ENCODE data around the gene ARL14EPL.

ARL14EPL gene

DNA sequence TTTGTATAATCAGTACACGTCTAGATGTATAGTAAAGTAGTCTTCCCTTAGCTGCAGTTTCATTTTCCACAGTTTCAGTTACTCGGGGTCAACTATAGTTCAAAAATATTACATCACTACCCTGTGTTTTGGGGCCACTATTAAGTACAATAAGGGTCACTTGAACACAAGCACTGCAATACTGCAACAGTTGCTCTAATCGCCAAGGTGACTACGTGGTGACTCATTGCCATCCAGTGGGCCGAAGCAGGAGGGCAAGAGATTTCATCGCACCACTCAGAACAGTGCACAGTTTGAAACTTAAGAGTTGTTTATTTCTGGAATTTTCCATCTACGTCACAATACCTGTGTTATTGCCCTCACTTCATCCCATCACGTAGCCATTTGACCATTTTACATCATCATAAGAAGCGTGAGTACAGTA lies at the start of gene ARL14EPL:
Gene ARL14EPL (plus strand): TSS at position 379 of the 424 bp plus-strand sequence. CDS start 18,994 bp downstream, outside the sequence.
- no peaks in the 10 kb centered on the region for H3K4me1 Mint-ChIP-seq
- H3K36me3 Mint-ChIP-seq (ENCODE audit: insufficient read depth), result no peaks in the 10 kb centered on the region
- no peak within 1 kb of the TSS for H3K27ac Mint-ChIP-seq (ENCODE audit: low read depth)
- H3K9me3 Mint-ChIP-seq, result no peaks in the 10 kb centered on the region
- no peak for DNase-seq (ENCODE audit: low spot score in 2 of 2)
- H3K27me3 Mint-ChIP-seq, result peaks cover 57% of the 10 kb centered on the region
- no peak within 1 kb of the TSS for H3K4me3 Mint-ChIP-seq
- ATAC-seq (replicated peaks; ENCODE audit: extremely low read depth, poor library complexity, severe bottlenecking), result no peak

- H3K27ac Mint-ChIP-seq (ENCODE audit: low read depth), result no peak overlapping the region
- H3K4me1 Mint-ChIP-seq, result no peaks in the 10 kb centered on the region
- no peak overlapping the region for H3K4me3 Mint-ChIP-seq
- peaks cover 33% of the 10 kb centered on the region for H3K27me3 Mint-ChIP-seq
- H3K9me3 Mint-ChIP-seq, result no peaks in the 10 kb centered on the region
- H3K36me3 Mint-ChIP-seq (ENCODE audit: insufficient read depth), result no peaks in the 10 kb centered on the region
- ATAC-seq (replicated peaks; ENCODE audit: extremely low read depth, poor library complexity, severe bottlenecking) (no peak), DNase-seq (ENCODE audit: low spot score in 2 of 2) (no peak)
These were observed 48.8 kb upstream of the ARL14EPL start for GRCh38 chr5:115983519-115983918.

DNA sequence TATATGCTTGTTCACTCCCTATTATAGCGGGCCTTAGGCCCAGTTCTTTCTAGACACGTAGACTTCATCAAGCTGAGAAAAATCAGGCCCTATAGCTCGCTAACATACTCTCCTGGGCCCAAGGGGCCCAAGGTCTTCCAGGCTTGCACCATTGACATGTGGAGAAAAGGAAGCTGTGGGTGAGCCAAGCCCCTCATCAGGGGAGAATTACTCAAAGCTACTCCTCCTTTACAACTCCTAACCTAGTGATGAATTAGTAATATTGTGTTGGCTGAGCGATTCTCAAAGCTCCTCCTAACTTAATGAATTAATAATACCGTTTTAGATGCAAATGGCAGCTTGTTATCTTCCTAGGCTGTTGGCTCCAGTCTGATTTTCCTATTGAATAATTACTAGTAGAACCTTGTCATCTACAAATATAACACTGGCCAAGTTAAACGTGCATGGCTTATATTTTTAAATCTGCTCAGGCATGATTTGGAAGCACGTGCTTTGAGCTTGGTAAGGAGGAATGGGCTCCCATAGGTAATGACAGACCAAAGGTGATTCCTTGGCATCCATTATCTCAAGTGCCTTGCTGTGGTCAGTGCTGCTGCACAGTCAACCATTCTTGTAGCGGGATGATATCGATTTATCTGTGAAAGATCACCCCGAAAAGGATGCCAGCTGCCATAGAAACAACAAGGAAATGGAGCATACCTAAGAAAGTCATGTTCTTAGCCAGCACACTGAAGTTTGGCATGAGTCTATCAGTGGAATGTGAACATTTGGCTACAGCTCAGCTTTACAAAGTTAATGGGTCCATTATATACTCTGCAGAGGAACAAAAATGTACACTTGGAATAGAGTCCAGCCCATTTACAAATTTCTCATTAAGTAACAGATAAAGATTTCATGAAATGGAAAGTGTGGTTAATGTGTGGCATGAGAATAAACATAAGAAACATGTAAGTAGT lies 46.2 kb upstream of the ARL14EPL start:
- Mint-ChIP-seq H3K4me3 (no peak overlapping the region), H3K9me3 (no peaks in the 10 kb centered on the region), H3K4me1 (no peaks in the 10 kb centered on the region), H3K27me3 (peaks cover 22% of the 10 kb centered on the region), H3K27ac (ENCODE audit: low read depth) (no peak overlapping the region), H3K36me3 (ENCODE audit: insufficient read depth) (no peaks in the 10 kb centered on the region)
- no peak for ATAC-seq (replicated peaks; ENCODE audit: extremely low read depth, poor library complexity, severe bottlenecking)
- DNase-seq (ENCODE audit: low spot score in 2 of 2), result no peak

- DNase-seq (ENCODE audit: low spot score in 2 of 2) (no peak), ATAC-seq (replicated peaks; ENCODE audit: extremely low read depth, poor library complexity, severe bottlenecking) (no peak)
- Mint-ChIP-seq H3K27ac (ENCODE audit: low read depth) (no peak overlapping the region), H3K27me3 (peaks cover 12% of the 10 kb centered on the region), H3K9me3 (no peaks in the 10 kb centered on the region), H3K36me3 (ENCODE audit: insufficient read depth) (no peaks in the 10 kb centered on the region), H3K4me1 (no peaks in the 10 kb centered on the region), H3K4me3 (no peak overlapping the region)
These were observed 44.3 kb upstream of the ARL14EPL start for GRCh38 chr5:115988002-115988401.

GRCh38 chr5:115992848-115993350 lies 39.4 kb upstream of the ARL14EPL start:
- DNase-seq (ENCODE audit: low spot score in 2 of 2), result no peak
- no peaks in the 10 kb centered on the region for H3K36me3 Mint-ChIP-seq (ENCODE audit: insufficient read depth)
- peaks cover 33% of the 10 kb centered on the region for H3K27me3 Mint-ChIP-seq
- H3K9me3 Mint-ChIP-seq, result no peaks in the 10 kb centered on the region
- no peak for ATAC-seq (replicated peaks; ENCODE audit: extremely low read depth, poor library complexity, severe bottlenecking)
- no peak overlapping the region for H3K27ac Mint-ChIP-seq (ENCODE audit: low read depth)
- no peak overlapping the region for H3K4me3 Mint-ChIP-seq
- H3K4me1 Mint-ChIP-seq, result no peaks in the 10 kb centered on the region

GRCh38 chr5:115995351-115995750 lies 36.9 kb upstream of the ARL14EPL start:
- Mint-ChIP-seq H3K9me3 (no peaks in the 10 kb centered on the region), H3K27me3 (peaks cover 33% of the 10 kb centered on the region), H3K36me3 (ENCODE audit: insufficient read depth) (no peaks in the 10 kb centered on the region), H3K4me3 (no peak overlapping the region), H3K4me1 (no peaks in the 10 kb centered on the region), H3K27ac (ENCODE audit: low read depth) (no peak overlapping the region)
- ATAC-seq (replicated peaks; ENCODE audit: extremely low read depth, poor library complexity, severe bottlenecking), result no peak
- DNase-seq (ENCODE audit: low spot score in 2 of 2), result no peak

- ATAC-seq (replicated peaks; ENCODE audit: extremely low read depth, poor library complexity, severe bottlenecking) (no peak), DNase-seq (ENCODE audit: low spot score in 2 of 2) (no peak)
- Mint-ChIP-seq H3K36me3 (ENCODE audit: insufficient read depth) (no peaks in the 10 kb centered on the region), H3K27me3 (no peaks in the 10 kb centered on the region), H3K27ac (ENCODE audit: low read depth) (no peak overlapping the region), H3K9me3 (no peaks in the 10 kb centered on the region), H3K4me1 (no peaks in the 10 kb centered on the region), H3K4me3 (no peak overlapping the region)
These were observed 30.0 kb upstream of the ARL14EPL start for GRCh38 chr5:116002116-116002906.

DNA sequence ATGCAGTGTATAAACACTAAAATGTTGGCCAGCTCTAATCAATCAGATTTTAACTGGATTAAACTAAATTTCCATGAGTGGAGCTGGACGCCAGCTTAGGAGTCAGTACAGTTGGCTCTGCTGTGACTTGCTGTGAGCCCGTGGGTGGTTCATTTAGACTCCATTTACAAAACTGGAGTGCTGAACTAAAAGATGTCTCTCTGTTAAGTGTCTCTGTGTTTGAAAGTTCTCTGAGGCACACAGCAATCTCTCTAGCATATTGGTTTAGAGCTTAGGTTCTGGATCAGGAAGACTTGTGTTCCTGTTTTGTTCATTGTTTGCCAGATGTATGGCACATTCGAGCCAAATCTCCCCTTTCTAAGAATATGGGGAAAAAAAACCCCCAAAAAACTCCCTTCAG lies 28.0 kb upstream of the ARL14EPL start:
- H3K9me3 Mint-ChIP-seq, result no peaks in the 10 kb centered on the region
- H3K27me3 Mint-ChIP-seq, result no peaks in the 10 kb centered on the region
- ATAC-seq (replicated peaks; ENCODE audit: extremely low read depth, poor library complexity, severe bottlenecking) (no peak), DNase-seq (ENCODE audit: low spot score in 2 of 2) (no peak)
- H3K4me3 Mint-ChIP-seq, result no peak overlapping the region
- no peak overlapping the region for H3K27ac Mint-ChIP-seq (ENCODE audit: low read depth)
- H3K36me3 Mint-ChIP-seq (ENCODE audit: insufficient read depth), result no peaks in the 10 kb centered on the region
- no peaks in the 10 kb centered on the region for H3K4me1 Mint-ChIP-seq

- Mint-ChIP-seq H3K4me3 (no peak overlapping the region), H3K4me1 (no peaks in the 10 kb centered on the region), H3K9me3 (no peaks in the 10 kb centered on the region), H3K36me3 (ENCODE audit: insufficient read depth) (no peaks in the 10 kb centered on the region), H3K27ac (ENCODE audit: low read depth) (no peak overlapping the region), H3K27me3 (peaks cover 19% of the 10 kb centered on the region)
- DNase-seq (ENCODE audit: low spot score in 2 of 2), result no peak
- no peak for ATAC-seq (replicated peaks; ENCODE audit: extremely low read depth, poor library complexity, severe bottlenecking)
These were observed 22.5 kb upstream of the ARL14EPL start for GRCh38 chr5:116009806-116010205.

DNA sequence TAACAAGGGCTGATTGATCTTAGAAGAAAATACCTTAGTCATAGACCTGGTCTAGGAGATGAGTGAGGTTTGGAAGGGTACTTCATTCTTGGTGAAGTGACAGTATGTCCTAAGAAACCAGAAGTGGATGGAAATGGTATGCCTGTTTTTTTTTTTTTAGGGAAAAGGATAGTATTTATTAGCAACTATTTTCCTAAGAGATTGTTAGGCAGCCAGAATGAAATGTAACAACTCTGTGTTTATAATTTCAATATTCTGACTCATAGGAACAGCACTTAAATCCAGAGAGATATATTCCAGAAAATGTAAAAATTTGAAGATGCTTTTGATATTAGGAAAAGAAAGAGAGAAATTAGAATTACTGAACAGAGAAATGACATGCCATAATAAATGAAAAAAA lies 21.2 kb upstream of the ARL14EPL start:
- H3K9me3 Mint-ChIP-seq, result no peaks in the 10 kb centered on the region

DNA sequence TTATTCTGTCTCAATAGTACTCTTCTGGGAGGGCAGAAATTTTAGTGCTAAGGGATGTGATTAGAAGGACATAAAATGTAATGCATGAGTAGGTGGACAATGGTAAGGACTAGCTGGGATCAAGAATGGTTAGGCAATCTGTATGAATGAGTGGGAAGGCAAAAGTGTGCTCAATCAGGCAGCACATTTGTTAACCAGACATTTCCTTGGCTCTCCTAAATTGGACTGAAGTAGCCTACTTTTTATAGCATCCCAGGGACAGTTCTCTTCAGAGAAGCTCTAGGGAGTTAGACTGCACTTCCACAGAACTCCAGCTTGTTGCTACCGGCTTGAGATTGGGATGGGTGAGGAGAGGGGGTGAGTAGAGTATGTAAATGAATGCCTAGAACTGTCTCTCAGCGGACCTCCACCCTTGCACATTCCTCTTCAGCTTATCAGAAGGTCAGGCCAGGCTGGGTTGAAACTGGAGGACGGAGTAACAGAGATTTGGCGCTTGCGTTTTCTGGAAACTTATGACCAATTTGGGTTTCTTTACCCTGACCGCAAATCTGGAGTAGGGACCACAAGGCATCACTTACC lies 19.0 kb upstream of the ARL14EPL start:
- ATAC-seq (replicated peaks; ENCODE audit: extremely low read depth, poor library complexity, severe bottlenecking) (no peak), DNase-seq (ENCODE audit: low spot score in 2 of 2) (no peak)
- H3K4me3 Mint-ChIP-seq, result no peak overlapping the region
- no peaks in the 10 kb centered on the region for H3K9me3 Mint-ChIP-seq
- H3K27me3 Mint-ChIP-seq, result peaks cover 19% of the 10 kb centered on the region
- no peaks in the 10 kb centered on the region for H3K36me3 Mint-ChIP-seq (ENCODE audit: insufficient read depth)
- no peaks in the 10 kb centered on the region for H3K4me1 Mint-ChIP-seq
- H3K27ac Mint-ChIP-seq (ENCODE audit: low read depth), result no peak overlapping the region

More for the DNA sequence above, 21.2 kb upstream of the ARL14EPL start:
- Mint-ChIP-seq H3K4me3 (no peak overlapping the region), H3K27me3 (peaks cover 19% of the 10 kb centered on the region), H3K4me1 (no peaks in the 10 kb centered on the region), H3K27ac (ENCODE audit: low read depth) (no peak overlapping the region), H3K36me3 (ENCODE audit: insufficient read depth) (no peaks in the 10 kb centered on the region)
- ATAC-seq (replicated peaks; ENCODE audit: extremely low read depth, poor library complexity, severe bottlenecking), result no peak
- DNase-seq (ENCODE audit: low spot score in 2 of 2), result no peak

DNA sequence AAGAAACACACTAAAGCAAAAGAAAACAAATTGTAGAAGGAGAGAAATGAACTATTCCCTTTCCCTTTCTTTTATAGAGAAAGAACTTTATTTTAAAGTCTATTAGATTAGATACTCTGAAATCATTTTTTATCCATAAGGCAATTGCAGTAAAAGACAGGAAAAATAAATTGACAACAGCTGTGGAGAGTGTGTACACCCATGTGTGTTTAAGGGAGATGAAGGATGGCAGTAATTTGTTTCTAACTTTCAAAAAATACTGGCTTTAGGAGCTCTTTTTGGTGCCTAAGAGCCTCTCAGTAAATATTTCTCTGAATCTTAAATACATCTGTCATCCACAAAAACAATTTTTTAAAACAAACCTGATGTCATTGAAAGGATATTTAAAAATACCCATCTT lies 18.3 kb upstream of the ARL14EPL start:
- Mint-ChIP-seq H3K9me3 (no peaks in the 10 kb centered on the region), H3K36me3 (ENCODE audit: insufficient read depth) (no peaks in the 10 kb centered on the region)
- no peak for DNase-seq (ENCODE audit: low spot score in 2 of 2)

More for the DNA sequence above, 18.3 kb upstream of the ARL14EPL start:
- Mint-ChIP-seq H3K4me1 (no peaks in the 10 kb centered on the region), H3K27ac (ENCODE audit: low read depth) (no peak overlapping the region), H3K4me3 (no peak overlapping the region), H3K27me3 (peaks cover 19% of the 10 kb centered on the region)
- no peak for ATAC-seq (replicated peaks; ENCODE audit: extremely low read depth, poor library complexity, severe bottlenecking)

Data from central memory CD8-positive, alpha-beta T cell (primary cell).